Heart right ventricle (tissue), 16 donors: ENCODE measurements around the gene KY. TPM values are rescaled to one million over a fixed set of nuclear protein-coding genes. Genes with fewer than 3 reads are reported as not detected.

Experiments
- ATAC-seq, 8 donors: fragments of 200-7000 bp; cut with Tn5 transposase; one replicate each; pipeline ENCODE4 v1.9.1; 2020; ENCODE audit warnings: mild to moderate bottlenecking in 8 of 8, moderate library complexity in 8 of 8, moderate number of reproducible peaks in 1 of 8
- DNase-seq, 2 donors: peaks; one replicate each; pipeline ENCODE4 v3.0.0-alpha.2; 2020
- H3K27ac ChIP-seq, 10 donors: fragments of 200-600 bp; sonication (generic) in 2 of 10; one replicate each; pipeline versions ENCODE4 v1.5.0 to v1.8.0; 2020 to 2022; ENCODE audit warnings: mild to moderate bottlenecking in 3 of 10
- H3K27me3 ChIP-seq, 7 donors: fragments of 200-600 bp; one replicate each; pipeline ENCODE4 v1.8.0; 2021 to 2022; ENCODE audit warnings: mild to moderate bottlenecking in 2 of 7
- H3K36me3 ChIP-seq, 9 donors: fragments of 200-600 bp; sonication (generic) in 1 of 9; one replicate each; pipeline versions ENCODE4 v1.5.0 to v1.8.0; 2020 to 2022; ENCODE audit warnings: mild to moderate bottlenecking in 2 of 9
- H3K4me1 ChIP-seq, 9 donors: fragments of 200-600 bp; sonication (generic) in 1 of 9; one replicate each; pipeline versions ENCODE4 v1.5.0 to v1.8.0; 2020 to 2022; ENCODE audit warnings: mild to moderate bottlenecking in 4 of 9
- H3K4me3 ChIP-seq, 10 donors: fragments of 200-600 bp; sonication (generic) in 2 of 10; one replicate each; pipeline versions ENCODE4 v1.5.0 to v1.8.0; 2020 to 2022; ENCODE audit warnings: mild to moderate bottlenecking in 7 of 10, moderate library complexity in 2 of 10
- H3K9me3 ChIP-seq, 11 donors: fragments of 200-600 bp in 10 of 11; sonication (generic) in 2 of 11; one replicate each; pipeline versions ENCODE4 v1.5.0 to v1.8.0; 2013 to 2022; ENCODE audit warnings: mild to moderate bottlenecking in 2 of 11, control low read depth in 1 of 11, moderate library complexity in 1 of 11
- CTCF ChIP-seq, 9 donors: fragments of 200-600 bp; sonication (generic) in 2 of 9; IDR thresholded peaks; one replicate each; pipeline versions ENCODE4 v1.5.0 to v1.8.0; 2021 to 2022; ENCODE audit warnings: antibody characterized with exemption in 9 of 9, mild to moderate bottlenecking in 5 of 9, moderate library complexity in 1 of 9
- WGBS, 2 donors: extraction: QIAGEN DNeasy Blood & Tissue Kit; methylation state at CpG; one replicate each; pipeline ENCODE4 v1.1.7; 2013; ENCODE audit warnings: inconsistent platforms in 1 of 2; 5-methylcytosine and 5-hydroxymethylcytosine counted together
- intact Hi-C, 10 donors: fragments of 100-400 bp; cut with DNase I; formaldehyde crosslinking; loops; one replicate each; pipeline versions ENCODE4 v1.11.1 to v1.14.2; 2022
- polyA plus RNA-seq, 2 donors: library from polyadenylated mRNA; stranded (reverse); fragments of 200-250 nt; gene quantifications; one replicate each; pipeline ENCODE4 v1.2.3, GENCODE V29; 2013
- total RNA-seq, 10 donors: library from RNA; stranded (reverse); fragmentation: NEBNext Ultra II Directional in 3 of 10; extraction: Animal tissue kit (Norgen Biotek cat#: 25700) in 3 of 10; gene quantifications; one replicate each; pipeline versions ENCODE4 v1.2.1 to v1.2.4, GENCODE V29; 2021 to 2023
- donor health status: Arrhythmogenic right ventricular cardiomyopathy.
- donor health status: ischemic (EF 13 %, LVEDD 7.1; RV severe dilation, severe dysfunction).
- donor health status: healthy with polysubstance abuse.
- donor health status: DM: no; HTN: yes; CAD: no.
- donor health status: DM: no; HTN: no; CAD: no.
- donor health status: ischemic (EF 25% LVEDD 6.9; RV normal size, moderate dysfunction).
- donor health status: ischemic (EF 25% LVEDD 5.7; RV mildly dilated, moderate dysfunction).
- donor health status: healthy.
- donor health status: DM: yes; HTN: yes; CAD: no.
- donor health status: Ischemic cardiomyopathy.
- donor health status: ischemic (EF 35%, LVEDD 5.7; RV mildly dilated, moderate dysfunction).
- donor health status: nonischemic (EF 11% LVEDD 7.7; RV severe dilation, severe dysfunction).
- donor health status: DM: yes; HTN: yes; CAD: no.
- donor health status: PGD.
- donor health status: ischemic (EF 29% LVEDD 5.4; RV normal size, mild dysfunction).
- donor health status: nonischemic (EF 23%, LVEDD 6.1; RV moderate dilation, normal function).

The KY gene
- total and polyA plus RNA-seq, 12 donors = 0.46 to 24.3 (median 8.2) TPM

- WGBS, 2 donors = 82 to 91% methylated on average over 10 of the region's 10 CpGs
- intact Hi-C loops = loop anchor here in 6 of 10 donors (5.0 to 10.0 kb wide), 5 partner anchors 146 to 1286 kb away; no protein-coding TSS in a partner anchor
- H3K4me1 ChIP-seq = peaks cover 0 to 20% (median 6%) of the 10 kb centered on the region in 9 donors
- TF ChIP-seq CTCF (IDR thresholded peaks at IDR 0.05) = no peak
- no peak for DNase-seq
- H3K27me3 ChIP-seq = no peaks in the 10 kb centered on the region
- no peaks in the 10 kb centered on the region for H3K9me3 ChIP-seq
- no peak overlapping the region for H3K27ac ChIP-seq
- no peak overlapping the region for H3K4me3 ChIP-seq
- no peak for ATAC-seq
- peaks cover 0 to 7% (median 0%) of the 10 kb centered on the region in 9 donors for H3K36me3 ChIP-seq
Measured at GRCh38 chr3:134608771-134609435, 41.9 kb downstream of the KY start.

DNA sequence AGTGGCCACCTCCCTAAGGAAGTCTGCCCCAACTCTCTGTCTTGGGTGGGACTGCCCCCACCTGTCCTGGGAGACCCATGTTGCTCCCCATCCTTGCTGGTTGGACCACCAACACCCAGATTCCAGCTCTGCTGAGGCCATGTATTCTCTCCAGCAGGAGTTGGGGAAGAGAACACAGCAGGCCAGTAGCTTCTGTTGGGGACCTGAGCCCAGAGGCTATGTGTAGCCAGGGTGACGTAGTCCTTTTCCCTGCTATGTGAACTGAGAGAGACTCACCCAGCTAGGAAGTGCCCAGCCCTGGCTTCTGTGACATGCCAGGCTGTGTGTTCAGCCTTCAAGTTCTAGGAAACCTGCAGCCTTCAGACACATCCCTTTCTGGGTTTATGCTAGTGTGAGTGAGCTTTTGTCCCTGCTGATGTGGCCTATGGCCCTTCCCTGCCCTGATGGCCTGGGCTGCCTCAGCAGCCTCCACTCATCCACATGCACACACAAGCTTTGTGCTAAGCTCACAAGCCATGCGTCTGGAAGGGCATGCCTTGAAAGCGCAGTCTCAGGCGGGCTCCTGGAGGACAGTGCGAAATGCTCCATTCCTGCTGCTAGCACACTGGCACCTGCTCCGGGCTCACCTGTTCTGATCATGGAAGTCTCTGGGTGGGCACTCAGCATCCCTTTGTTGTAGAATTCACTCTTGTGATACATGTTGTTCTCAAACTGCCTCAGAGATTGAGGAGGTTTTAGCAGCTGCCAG, 42.6 kb downstream of the KY start:
- no peak for TF ChIP-seq CTCF (IDR thresholded peaks at IDR 0.05)
- intact Hi-C loops = loop anchor here in 6 of 10 donors (5.0 to 10.0 kb wide), 5 partner anchors 147 to 1287 kb away; no protein-coding TSS in a partner anchor
- Histone ChIP-seq H3K9me3 (no peaks in the 10 kb centered on the region), H3K36me3 (peaks cover 0 to 7% (median 0%) of the 10 kb centered on the region in 9 donors), H3K4me1 (peaks cover 0 to 20% (median 6%) of the 10 kb centered on the region in 9 donors), H3K4me3 (no peak overlapping the region), H3K27me3 (no peaks in the 10 kb centered on the region), H3K27ac (no peak overlapping the region)
- no peak for ATAC-seq
- 93 to 97% methylated on average over 6 of the region's 6 CpGs for WGBS, 2 donors
- DNase-seq = no peak

DNA sequence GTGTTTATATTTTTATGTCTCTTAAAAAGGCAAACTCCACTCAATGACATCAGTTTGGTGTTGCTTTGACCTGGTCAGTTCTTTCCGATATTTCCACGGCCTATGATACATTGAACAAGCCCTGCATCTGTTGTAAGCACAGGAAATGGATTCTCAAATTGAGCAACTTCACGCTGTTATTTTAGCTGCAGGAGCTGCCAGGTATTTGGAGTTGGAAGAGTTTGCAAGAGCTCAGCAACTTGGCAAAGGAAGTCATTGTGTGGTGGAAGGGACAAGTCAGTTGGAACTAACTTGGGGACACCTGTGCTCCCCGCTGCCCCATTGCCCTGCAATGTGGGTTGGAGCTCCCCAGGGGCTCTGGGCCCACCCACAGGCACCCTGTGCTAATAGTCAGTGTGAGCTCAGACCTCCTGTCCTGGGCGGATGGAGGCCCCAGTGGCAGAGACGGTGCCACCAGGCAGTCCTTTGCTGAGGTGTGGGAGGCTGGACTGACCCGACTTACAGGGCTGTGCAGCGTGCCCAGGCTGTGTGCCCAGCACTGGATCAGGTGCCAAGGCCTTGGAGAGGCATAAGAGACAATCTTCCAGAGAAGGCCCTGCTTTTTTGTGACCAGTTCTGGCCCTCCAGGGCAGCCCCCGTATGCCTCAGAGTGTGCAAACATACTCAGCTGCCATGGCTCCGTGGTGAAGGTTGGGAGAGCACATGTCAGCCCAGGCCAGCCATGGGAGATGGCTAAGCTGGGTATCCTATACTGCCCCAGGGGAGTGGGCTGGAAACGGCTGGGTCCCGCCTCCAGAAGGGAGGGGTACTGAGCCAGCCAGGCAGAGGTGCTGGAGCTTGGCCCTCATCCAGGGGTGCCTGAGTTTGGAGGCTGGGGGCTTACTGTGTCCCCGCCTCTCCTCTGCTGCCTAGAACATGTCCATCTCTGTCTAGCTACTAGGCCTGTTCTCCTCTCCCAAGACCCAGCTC, 43.5 kb downstream of the KY start:
- ATAC-seq = no peak

More for the DNA sequence above, 43.5 kb downstream of the KY start:
- 75 to 80% methylated on average over 13 of the region's 13 CpGs for WGBS, 2 donors
- Histone ChIP-seq H3K9me3 (no peaks in the 10 kb centered on the region), H3K36me3 (peaks cover 0 to 7% (median 0%) of the 10 kb centered on the region in 9 donors), H3K4me1 (peaks cover 0 to 20% (median 6%) of the 10 kb centered on the region in 9 donors), H3K27me3 (no peaks in the 10 kb centered on the region), H3K27ac (peak overlapping the region in 1 of 10 donors; percentile 64), H3K4me3 (no peak overlapping the region)
- DNase-seq = no peak
- intact Hi-C loops = loop anchor here in 6 of 10 donors (5.0 to 10.0 kb wide), 5 partner anchors 147 to 1287 kb away; no protein-coding TSS in a partner anchor
- TF ChIP-seq CTCF (IDR thresholded peaks at IDR 0.05) = no peak
